ENCODE data around the gene TRAPPC3L.

GRCh38 chr6:116562019-116562403, 16.5 kb upstream of the TRAPPC3L start:
- no peak for TF ChIP-seq EZH2 (IDR thresholded peaks at IDR 0.05)
- TF ChIP-seq POLR2AphosphoS5 (IDR thresholded peaks at IDR 0.05; ENCODE audit: borderline replicate concordance, low read depth, low read length) = no peak

All from SK-N-MC (cell line).